Sigmoid colon (tissue), 7 donors: ENCODE data around the gene PSG3. TPM values are rescaled to one million over a fixed set of nuclear protein-coding genes. Genes with fewer than 3 reads are reported as not detected.
"Not testable (repeated sequence)": the region's sequence is repeated elsewhere in the genome, so short reads cannot be mapped to it uniquely, and the experiment has no call there.

ENCODE experiments used
- DNase-seq: peaks from one replicate; pipeline ENCODE4 v3.0.0-alpha.2; 2019
- H3K27ac ChIP-seq, 4 donors: fragments of 200-600 bp; sonication (generic); one replicate each; pipeline ENCODE4 v1.5.1; 2016 to 2019; ENCODE audit warnings: mild to moderate bottlenecking in 1 of 4
- H3K27me3 ChIP-seq, 3 donors: fragments of 200-600 bp; sonication (generic); one replicate each; pipeline ENCODE4 v1.5.1; 2019; ENCODE audit warnings: mild to moderate bottlenecking in 1 of 3
- H3K36me3 ChIP-seq, 4 donors: fragments of 200-600 bp; sonication (generic); one replicate each; pipeline ENCODE4 v1.5.1; 2016 to 2019
- H3K4me1 ChIP-seq, 4 donors: fragments of 200-600 bp; sonication (generic); one replicate each; pipeline ENCODE4 v1.5.1; 2017 to 2019
- H3K4me3 ChIP-seq, 4 donors: fragments of 200-600 bp; sonication (generic); one replicate each; pipeline ENCODE4 v1.5.1; 2017 to 2019; ENCODE audit warnings: mild to moderate bottlenecking in 2 of 4, moderate library complexity in 1 of 4
- H3K9me3 ChIP-seq, 4 donors: fragments of 200-600 bp in 3 of 4; sonication (generic) in 3 of 4; one replicate each; pipeline versions ENCODE4 v1.5.1 to v1.6.1; 2013 to 2019
- CTCF ChIP-seq, 4 experiments: fragments of 450-650 bp in 3 of 4; fragments of 200-600 bp in 1 of 4; IDR thresholded peaks; one replicate each; pipeline ENCODE4 v1.5.1; 2016 to 2019; ENCODE audit warnings: antibody characterized with exemption in 4 of 4, mild to moderate bottlenecking in 3 of 4, moderate library complexity in 2 of 4
- EP300 ChIP-seq, 4 donors: sonication (generic); formaldehyde crosslinking; IDR thresholded peaks; one replicate each; pipeline ENCODE4 v1.6.1; 2017; ENCODE audit warnings: antibody characterized with exemption in 4 of 4
- POLR2A ChIP-seq, 2 donors: fragments of 450-650 bp; IDR thresholded peaks; one replicate each; pipeline ENCODE4 v1.6.1; 2016; ENCODE audit warnings: antibody characterized with exemption in 2 of 2, mild to moderate bottlenecking in 2 of 2, moderate library complexity in 2 of 2
- POLR2AphosphoS5 ChIP-seq, 4 donors: sonication (generic); formaldehyde crosslinking; IDR thresholded peaks; one replicate each; pipeline ENCODE4 v1.6.1; 2017; ENCODE audit warnings: antibody characterized with exemption in 4 of 4
- WGBS, 2 donors: extraction: QIAGEN DNeasy Blood & Tissue Kit; methylation state at CpG; one replicate each; pipeline ENCODE4 v1.1.7; 2013; 5-methylcytosine and 5-hydroxymethylcytosine counted together
- intact Hi-C: fragments of 100-400 bp; cut with DNase I; formaldehyde crosslinking; loops from one replicate; pipeline ENCODE4 v1.15.1; 2023
- polyA plus RNA-seq, 3 donors: library from polyadenylated mRNA; stranded (reverse); fragments of 200-250 nt; gene quantifications; one replicate each; pipeline ENCODE4 v1.2.3, GENCODE V29; 2013
- total RNA-seq, 4 donors: library from RNA; depleted of rRNA; stranded (reverse); fragments of >200 nt; gene quantifications; one replicate each; pipeline ENCODE4 v1.1.0, GENCODE V29; 2016
- donor health status: healthy with polysubstance abuse.
- donor health status: Bipolar disorder and iron deficiency.
- donor health status: healthy.

The PSG3 gene
- total and polyA plus RNA-seq, 7 donors: not detected

- 60 to 75% methylated on average over 12 of the region's 12 CpGs for WGBS, 2 donors
- no peaks in the 10 kb centered on the region for H3K36me3 ChIP-seq
Observed at GRCh38 chr19:42695811-42696503, 44.3 kb downstream of the PSG3 start.

GRCh38 chr19:42693760-42694350, 46.4 kb downstream of the PSG3 start:
- H3K27me3 ChIP-seq: peaks cover 0 to 27% (median 14%) of the 10 kb centered on the region in 3 donors
- TF ChIP-seq EP300 (IDR thresholded peaks at IDR 0.05) (no peak), CTCF (IDR thresholded peaks at IDR 0.05) (peak in 2 of 4 experiments; percentile 11 to 37), POLR2A (IDR thresholded peaks at IDR 0.05) (no peak)
- H3K36me3 ChIP-seq: no peaks in the 10 kb centered on the region
- intact Hi-C loops: no loop called here
- no peak for DNase-seq
- WGBS, 2 donors: 17 to 25% methylated on average over 5 of the region's 5 CpGs
- no peak overlapping the region for H3K27ac ChIP-seq
- H3K9me3 ChIP-seq: no peaks in the 10 kb centered on the region
- no peak overlapping the region for H3K4me3 ChIP-seq
- H3K4me1 ChIP-seq: no peaks in the 10 kb centered on the region

More at GRCh38 chr19:42695811-42696503, 44.3 kb downstream of the PSG3 start:
- Histone ChIP-seq H3K27me3 (peaks cover 0 to 39% (median 14%) of the 10 kb centered on the region in 3 donors), H3K4me1 (no peaks in the 10 kb centered on the region), H3K9me3 (no peaks in the 10 kb centered on the region), H3K4me3 (no peak overlapping the region), H3K27ac (no peak overlapping the region)
- no peak for DNase-seq
- intact Hi-C loops: no loop called here
- TF ChIP-seq CTCF (IDR thresholded peaks at IDR 0.05) (no peak), POLR2AphosphoS5 (IDR thresholded peaks at IDR 0.05) (no peak), EP300 (IDR thresholded peaks at IDR 0.05) (no peak)

GRCh38 chr19:42683917-42684513, 56.3 kb downstream of the PSG3 start:
- no peaks in the 10 kb centered on the region for H3K9me3 ChIP-seq
- WGBS, 2 donors: 83 to 89% methylated on average over 2 of the region's 2 CpGs
- no peak overlapping the region for H3K27ac ChIP-seq
- H3K27me3 ChIP-seq: no peaks in the 10 kb centered on the region
- no peak overlapping the region for H3K4me3 ChIP-seq
- DNase-seq: no peak
- no peaks in the 10 kb centered on the region for H3K4me1 ChIP-seq
- no peaks in the 10 kb centered on the region for H3K36me3 ChIP-seq
- peak in 3 of 4 experiments; percentile 44 to 65 (median 50) for TF ChIP-seq CTCF (IDR thresholded peaks at IDR 0.05)
- no peak for TF ChIP-seq POLR2A (IDR thresholded peaks at IDR 0.05)
- intact Hi-C loops: no loop called here

- H3K9me3 ChIP-seq, intact Hi-C loops, H3K27me3 ChIP-seq, H3K27ac ChIP-seq, H3K4me1 ChIP-seq, H3K4me3 ChIP-seq, DNase-seq, H3K36me3 ChIP-seq: not testable (repeated sequence)
- WGBS, 2 donors: 94 to 96% methylated on average over 26 of the region's 27 CpGs
Observed at GRCh38 chr19:42676326-42676725, 64.0 kb downstream of the PSG3 start.

- H3K36me3 ChIP-seq, H3K4me1 ChIP-seq, DNase-seq, intact Hi-C loops, H3K27me3 ChIP-seq, H3K9me3 ChIP-seq, H3K27ac ChIP-seq, H3K4me3 ChIP-seq: not testable (repeated sequence)
- 66 to 81% methylated on average over 1 of the region's 1 CpG for WGBS, 2 donors
Observed at GRCh38 chr19:42674549-42674948, 65.7 kb downstream of the PSG3 start.

Other genes starting within 250 kb of the PSG3 start
- 1 to 10 TPM in 1 of 4 donors, under 1 TPM in 3; 0.55 to 2.4 (median 0.69) TPM for gene CEACAM1, start 212.0 kb downstream of the PSG3 start, total RNA-seq
- 100 to 1,000 TPM in 2 of 3 donors, 10 to 100 TPM in 1; 51.1 to 444 (median 148) TPM for gene CEACAM1, start 212.0 kb downstream of the PSG3 start, polyA plus RNA-seq
- gene CEACAM8, start 145.6 kb downstream of the PSG3 start, total RNA-seq: not detected
- under 1 TPM in 2 of 3 donors, not detected in 1; 0.69 to 0.76 TPM for gene CEACAM8, start 145.6 kb downstream of the PSG3 start, polyA plus RNA-seq
- gene PSG8, start 25.2 kb upstream of the PSG3 start, total RNA-seq: not detected
- gene PSG8, start 25.2 kb upstream of the PSG3 start, polyA plus RNA-seq: not detected
- not detected for gene PSG1, start 139.2 kb upstream of the PSG3 start, total RNA-seq
- gene PSG1, start 139.2 kb upstream of the PSG3 start, polyA plus RNA-seq: not detected
- not detected for gene PSG6, start 177.4 kb upstream of the PSG3 start, total RNA-seq
- not detected for gene PSG6, start 177.4 kb upstream of the PSG3 start, polyA plus RNA-seq
- not detected for gene PSG7, start 196.7 kb upstream of the PSG3 start, total RNA-seq
- not detected for gene PSG7, start 196.7 kb upstream of the PSG3 start, polyA plus RNA-seq